ENCODE data around the gene GNPAT.

GNPAT gene

GRCh38 chr1:231312432-231312788 is 71.4 kb downstream of the GNPAT start:
- Histone ChIP-seq H3K4me3 (ENCODE audit: low read length in 2 of 2) (no peak overlapping the region), H3K36me3 (ENCODE audit: control insufficient read depth in 2 of 2, insufficient read depth in 2 of 2, low read length in 2 of 2) (no peaks in the 10 kb centered on the region), H3K4me1 (ENCODE audit: control insufficient read depth in 2 of 2, insufficient read depth in 2 of 2, low read length in 2 of 2) (no peaks in the 10 kb centered on the region), H3K27ac (ENCODE audit: low read depth in 2 of 2, low read length in 2 of 2) (no peak overlapping the region), H3K27me3 (ENCODE audit: control insufficient read depth in 2 of 2, insufficient read depth in 2 of 2, low read length in 2 of 2) (no peaks in the 10 kb centered on the region), H3K9ac (ENCODE audit: low read depth in 1 of 2, low read length in 2 of 2) (no peak overlapping the region), H3K9me3 (ENCODE audit: control insufficient read depth in 2 of 2, low read length in 2 of 2) (no peaks in the 10 kb centered on the region)

- no peak overlapping the region for H3K27ac ChIP-seq (ENCODE audit: low read depth in 2 of 2, low read length in 2 of 2)
- no peaks in the 10 kb centered on the region for H3K27me3 ChIP-seq (ENCODE audit: control insufficient read depth in 2 of 2, insufficient read depth in 2 of 2, low read length in 2 of 2)
- no peaks in the 10 kb centered on the region for H3K9me3 ChIP-seq (ENCODE audit: control insufficient read depth in 2 of 2, low read length in 2 of 2)
- no peaks in the 10 kb centered on the region for H3K36me3 ChIP-seq (ENCODE audit: control insufficient read depth in 2 of 2, insufficient read depth in 2 of 2, low read length in 2 of 2)
- no peak overlapping the region for H3K4me3 ChIP-seq (ENCODE audit: low read length in 2 of 2)
- no peaks in the 10 kb centered on the region for H3K4me1 ChIP-seq (ENCODE audit: control insufficient read depth in 2 of 2, insufficient read depth in 2 of 2, low read length in 2 of 2)
- no peak overlapping the region for H3K9ac ChIP-seq (ENCODE audit: low read depth in 1 of 2, low read length in 2 of 2)
Measured at GRCh38 chr1:231313661-231314060, 72.6 kb downstream of the GNPAT start.

GRCh38 chr1:231315887-231316286 is 74.9 kb downstream of the GNPAT start:
- no peak overlapping the region for H3K4me3 ChIP-seq (ENCODE audit: low read length in 2 of 2)
- H3K36me3 ChIP-seq (ENCODE audit: control insufficient read depth in 2 of 2, insufficient read depth in 2 of 2, low read length in 2 of 2), result no peaks in the 10 kb centered on the region
- H3K9me3 ChIP-seq (ENCODE audit: control insufficient read depth in 2 of 2, low read length in 2 of 2), result no peaks in the 10 kb centered on the region
- H3K4me1 ChIP-seq (ENCODE audit: control insufficient read depth in 2 of 2, insufficient read depth in 2 of 2, low read length in 2 of 2), result no peaks in the 10 kb centered on the region
- H3K27me3 ChIP-seq (ENCODE audit: control insufficient read depth in 2 of 2, insufficient read depth in 2 of 2, low read length in 2 of 2), result no peaks in the 10 kb centered on the region
- no peak overlapping the region for H3K27ac ChIP-seq (ENCODE audit: low read depth in 2 of 2, low read length in 2 of 2)
- no peak overlapping the region for H3K9ac ChIP-seq (ENCODE audit: low read depth in 1 of 2, low read length in 2 of 2)

- Histone ChIP-seq H3K4me1 (ENCODE audit: control insufficient read depth in 2 of 2, insufficient read depth in 2 of 2, low read length in 2 of 2) (no peaks in the 10 kb centered on the region), H3K27me3 (ENCODE audit: control insufficient read depth in 2 of 2, insufficient read depth in 2 of 2, low read length in 2 of 2) (no peaks in the 10 kb centered on the region), H3K4me3 (ENCODE audit: low read length in 2 of 2) (no peak overlapping the region), H3K9me3 (ENCODE audit: control insufficient read depth in 2 of 2, low read length in 2 of 2) (no peaks in the 10 kb centered on the region), H3K9ac (ENCODE audit: low read depth in 1 of 2, low read length in 2 of 2) (no peak overlapping the region), H3K27ac (ENCODE audit: low read depth in 2 of 2, low read length in 2 of 2) (no peak overlapping the region), H3K36me3 (ENCODE audit: control insufficient read depth in 2 of 2, insufficient read depth in 2 of 2, low read length in 2 of 2) (no peaks in the 10 kb centered on the region)
Measured at GRCh38 chr1:231317306-231318014, 76.4 kb downstream of the GNPAT start.

- H3K27me3 ChIP-seq (ENCODE audit: control insufficient read depth in 2 of 2, insufficient read depth in 2 of 2, low read length in 2 of 2), result no peaks in the 10 kb centered on the region
- no peaks in the 10 kb centered on the region for H3K36me3 ChIP-seq (ENCODE audit: control insufficient read depth in 2 of 2, insufficient read depth in 2 of 2, low read length in 2 of 2)
- H3K4me3 ChIP-seq (ENCODE audit: low read length in 2 of 2), result no peak overlapping the region
- no peak overlapping the region for H3K27ac ChIP-seq (ENCODE audit: low read depth in 2 of 2, low read length in 2 of 2)
- H3K9ac ChIP-seq (ENCODE audit: low read depth in 1 of 2, low read length in 2 of 2), result no peak overlapping the region
- no peaks in the 10 kb centered on the region for H3K9me3 ChIP-seq (ENCODE audit: control insufficient read depth in 2 of 2, low read length in 2 of 2)
- H3K4me1 ChIP-seq (ENCODE audit: control insufficient read depth in 2 of 2, insufficient read depth in 2 of 2, low read length in 2 of 2), result no peaks in the 10 kb centered on the region
Measured at GRCh38 chr1:231318015-231318355, 77.0 kb downstream of the GNPAT start.

- Histone ChIP-seq H3K36me3 (ENCODE audit: control insufficient read depth in 2 of 2, insufficient read depth in 2 of 2, low read length in 2 of 2) (no peaks in the 10 kb centered on the region), H3K4me1 (ENCODE audit: control insufficient read depth in 2 of 2, insufficient read depth in 2 of 2, low read length in 2 of 2) (no peaks in the 10 kb centered on the region), H3K4me3 (ENCODE audit: low read length in 2 of 2) (no peak overlapping the region), H3K27ac (ENCODE audit: low read depth in 2 of 2, low read length in 2 of 2) (no peak overlapping the region), H3K9me3 (ENCODE audit: control insufficient read depth in 2 of 2, low read length in 2 of 2) (no peaks in the 10 kb centered on the region), H3K9ac (ENCODE audit: low read depth in 1 of 2, low read length in 2 of 2) (no peak overlapping the region), H3K27me3 (ENCODE audit: control insufficient read depth in 2 of 2, insufficient read depth in 2 of 2, low read length in 2 of 2) (no peaks in the 10 kb centered on the region)
Measured at GRCh38 chr1:231318568-231318967, 77.6 kb downstream of the GNPAT start.

GRCh38 chr1:231319080-231319479 is 78.1 kb downstream of the GNPAT start:
- Histone ChIP-seq H3K9me3 (ENCODE audit: control insufficient read depth in 2 of 2, low read length in 2 of 2) (no peaks in the 10 kb centered on the region), H3K9ac (ENCODE audit: low read depth in 1 of 2, low read length in 2 of 2) (no peak overlapping the region), H3K27ac (ENCODE audit: low read depth in 2 of 2, low read length in 2 of 2) (no peak overlapping the region), H3K4me1 (ENCODE audit: control insufficient read depth in 2 of 2, insufficient read depth in 2 of 2, low read length in 2 of 2) (no peaks in the 10 kb centered on the region), H3K27me3 (ENCODE audit: control insufficient read depth in 2 of 2, insufficient read depth in 2 of 2, low read length in 2 of 2) (no peaks in the 10 kb centered on the region), H3K36me3 (ENCODE audit: control insufficient read depth in 2 of 2, insufficient read depth in 2 of 2, low read length in 2 of 2) (no peaks in the 10 kb centered on the region), H3K4me3 (ENCODE audit: low read length in 2 of 2) (no peak overlapping the region)

- H3K27me3 ChIP-seq (ENCODE audit: control insufficient read depth in 2 of 2, insufficient read depth in 2 of 2, low read length in 2 of 2), result no peaks in the 10 kb centered on the region
- H3K4me3 ChIP-seq (ENCODE audit: low read length in 2 of 2), result no peak overlapping the region
- H3K9me3 ChIP-seq (ENCODE audit: control insufficient read depth in 2 of 2, low read length in 2 of 2), result no peaks in the 10 kb centered on the region
- no peak overlapping the region for H3K27ac ChIP-seq (ENCODE audit: low read depth in 2 of 2, low read length in 2 of 2)
- no peak overlapping the region for H3K9ac ChIP-seq (ENCODE audit: low read depth in 1 of 2, low read length in 2 of 2)
- no peaks in the 10 kb centered on the region for H3K4me1 ChIP-seq (ENCODE audit: control insufficient read depth in 2 of 2, insufficient read depth in 2 of 2, low read length in 2 of 2)
- H3K36me3 ChIP-seq (ENCODE audit: control insufficient read depth in 2 of 2, insufficient read depth in 2 of 2, low read length in 2 of 2), result no peaks in the 10 kb centered on the region
Measured at GRCh38 chr1:231322880-231323530, 82.0 kb downstream of the GNPAT start.

- Histone ChIP-seq H3K4me3 (ENCODE audit: low read length in 2 of 2) (no peak overlapping the region), H3K27ac (ENCODE audit: low read depth in 2 of 2, low read length in 2 of 2) (no peak overlapping the region), H3K4me1 (ENCODE audit: control insufficient read depth in 2 of 2, insufficient read depth in 2 of 2, low read length in 2 of 2) (no peaks in the 10 kb centered on the region), H3K9me3 (ENCODE audit: control insufficient read depth in 2 of 2, low read length in 2 of 2) (no peaks in the 10 kb centered on the region), H3K27me3 (ENCODE audit: control insufficient read depth in 2 of 2, insufficient read depth in 2 of 2, low read length in 2 of 2) (no peaks in the 10 kb centered on the region), H3K9ac (ENCODE audit: low read depth in 1 of 2, low read length in 2 of 2) (no peak overlapping the region), H3K36me3 (ENCODE audit: control insufficient read depth in 2 of 2, insufficient read depth in 2 of 2, low read length in 2 of 2) (no peaks in the 10 kb centered on the region)
Measured at GRCh38 chr1:231324660-231325059, 83.6 kb downstream of the GNPAT start.

- Histone ChIP-seq H3K4me1 (ENCODE audit: control insufficient read depth in 2 of 2, insufficient read depth in 2 of 2, low read length in 2 of 2) (no peaks in the 10 kb centered on the region), H3K9me3 (ENCODE audit: control insufficient read depth in 2 of 2, low read length in 2 of 2) (no peaks in the 10 kb centered on the region), H3K36me3 (ENCODE audit: control insufficient read depth in 2 of 2, insufficient read depth in 2 of 2, low read length in 2 of 2) (no peaks in the 10 kb centered on the region), H3K27me3 (ENCODE audit: control insufficient read depth in 2 of 2, insufficient read depth in 2 of 2, low read length in 2 of 2) (no peaks in the 10 kb centered on the region), H3K4me3 (ENCODE audit: low read length in 2 of 2) (no peak overlapping the region), H3K9ac (ENCODE audit: low read depth in 1 of 2, low read length in 2 of 2) (no peak overlapping the region), H3K27ac (ENCODE audit: low read depth in 2 of 2, low read length in 2 of 2) (no peak overlapping the region)
Measured at GRCh38 chr1:231326248-231326647, 85.2 kb downstream of the GNPAT start.
